ENCODE data around the gene GLRA1. TPM values are rescaled to one million over a fixed set of nuclear protein-coding genes. Genes with fewer than 3 reads are reported as not detected.

GLRA1 gene
- total and polyA plus RNA-seq, 2 experiments from 2014 or later, result not detected

DNA sequence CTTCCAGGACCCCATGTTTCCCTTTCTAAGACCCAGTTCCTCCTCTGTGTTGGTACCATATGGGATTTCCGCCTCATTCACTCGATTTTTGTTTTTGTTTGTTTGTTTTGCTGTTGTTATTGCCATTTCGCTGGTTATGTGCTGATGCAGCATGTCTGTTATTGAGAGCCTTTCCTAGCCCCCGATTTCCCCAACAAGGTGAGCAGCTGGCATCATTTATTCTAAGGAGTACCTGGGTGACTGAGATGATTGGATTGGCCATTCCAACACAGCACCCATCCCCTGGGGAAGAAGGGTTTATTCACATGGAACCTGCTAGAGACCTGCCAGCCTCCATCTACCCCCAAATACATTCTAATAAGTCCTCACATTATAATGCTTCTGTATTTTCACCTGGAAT lies 2.7 kb downstream of the GLRA1 start:
- TF ChIP-seq EZH2 (IDR thresholded peaks at IDR 0.05; ENCODE audit: insufficient read depth, poor library complexity, severe bottlenecking) (no peak), EZH2phosphoT487 (IDR thresholded peaks at IDR 0.05; ENCODE audit: insufficient read depth, low read depth) (no peak)
- no peaks in the 10 kb centered on the region; the same call in 1 of the 2 replicates for H3K27me3 ChIP-seq (replicated peaks; ENCODE audit: insufficient read depth)
- H3K36me3 ChIP-seq (ENCODE audit: low read depth), result no peaks in the 10 kb centered on the region
- H2AFZ ChIP-seq, result no peak overlapping the region
- DNase-seq, result no peak
- in situ Hi-C loops (cut with MboI), result no loop called here
- no peaks in the 10 kb centered on the region for H4K20me1 ChIP-seq (ENCODE audit: insufficient read depth)
- H3K9ac ChIP-seq, result no peak overlapping the region
- H3K27ac ChIP-seq, result no peak overlapping the region
- H3K79me2 ChIP-seq (ENCODE audit: insufficient read depth), result no peaks in the 10 kb centered on the region
- no peaks in the 10 kb centered on the region for H3K9me3 ChIP-seq (ENCODE audit: low read depth)
- H3F3A ChIP-seq (ENCODE audit: insufficient read depth), result no peaks in the 10 kb centered on the region
- H3K9me2 ChIP-seq (ENCODE audit: insufficient read depth), result no peaks in the 10 kb centered on the region
- H3K4me3 ChIP-seq, result no peak overlapping the region
- no peak overlapping the region for H3K4me2 ChIP-seq (ENCODE audit: unreplicated experiment)
- H3K4me1 ChIP-seq (ENCODE audit: insufficient read depth), result no peaks in the 10 kb centered on the region
- 8 to 9% methylated on average over 4 of the region's 4 CpGs for WGBS, 2 experiments (ENCODE audit: low coverage in 1 of 2, low lambda C conversion rate in 2 of 2, missing lambda C conversion rate in 2 of 2)

DNA sequence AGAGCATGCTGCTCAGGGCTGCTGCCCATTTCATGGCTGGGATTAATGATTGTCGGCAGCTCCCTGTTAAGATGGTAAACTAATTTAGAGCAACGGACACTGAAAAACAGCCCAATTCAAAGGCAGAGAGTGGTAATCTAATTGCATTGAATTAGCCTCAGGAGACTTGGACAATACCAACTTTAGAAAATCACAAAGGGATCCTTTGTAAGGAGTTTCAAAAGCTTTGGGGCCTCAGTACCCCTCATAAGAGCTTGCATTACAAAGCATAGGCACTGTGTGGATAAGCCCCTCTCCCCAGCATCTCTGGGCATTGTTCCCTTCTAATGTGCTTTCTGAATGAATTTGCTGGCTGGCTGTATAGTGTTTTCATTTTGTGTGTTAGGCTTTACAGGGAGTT lies 6.7 kb downstream of the GLRA1 start:
- H3K79me2 ChIP-seq (ENCODE audit: insufficient read depth), result no peaks in the 10 kb centered on the region
- H3F3A ChIP-seq (ENCODE audit: insufficient read depth), result no peaks in the 10 kb centered on the region
- no peaks in the 10 kb centered on the region for H3K36me3 ChIP-seq (ENCODE audit: low read depth)
- no peak overlapping the region for H3K4me3 ChIP-seq
- no peaks in the 10 kb centered on the region for H3K4me1 ChIP-seq (ENCODE audit: insufficient read depth)
- TF ChIP-seq EZH2phosphoT487 (IDR thresholded peaks at IDR 0.05; ENCODE audit: insufficient read depth, low read depth) (no peak), EZH2 (IDR thresholded peaks at IDR 0.05; ENCODE audit: insufficient read depth, poor library complexity, severe bottlenecking) (no peak)
- H4K20me1 ChIP-seq (ENCODE audit: insufficient read depth), result no peaks in the 10 kb centered on the region
- H3K27ac ChIP-seq, result no peak overlapping the region
- H3K27me3 ChIP-seq (replicated peaks; ENCODE audit: insufficient read depth), result no peaks in the 10 kb centered on the region
- DNase-seq, result no peak
- in situ Hi-C loops (cut with MboI), result no loop called here
- no peak overlapping the region for H3K9ac ChIP-seq
- no peaks in the 10 kb centered on the region for H3K9me3 ChIP-seq (ENCODE audit: low read depth)
- H3K4me2 ChIP-seq (ENCODE audit: unreplicated experiment), result no peak overlapping the region
- 39 to 51% methylated on average over 2 of the region's 2 CpGs for WGBS, 2 experiments (ENCODE audit: low coverage in 1 of 2, low lambda C conversion rate in 2 of 2, missing lambda C conversion rate in 2 of 2)
- no peak overlapping the region for H2AFZ ChIP-seq
- H3K9me2 ChIP-seq (ENCODE audit: insufficient read depth), result no peaks in the 10 kb centered on the region

DNA sequence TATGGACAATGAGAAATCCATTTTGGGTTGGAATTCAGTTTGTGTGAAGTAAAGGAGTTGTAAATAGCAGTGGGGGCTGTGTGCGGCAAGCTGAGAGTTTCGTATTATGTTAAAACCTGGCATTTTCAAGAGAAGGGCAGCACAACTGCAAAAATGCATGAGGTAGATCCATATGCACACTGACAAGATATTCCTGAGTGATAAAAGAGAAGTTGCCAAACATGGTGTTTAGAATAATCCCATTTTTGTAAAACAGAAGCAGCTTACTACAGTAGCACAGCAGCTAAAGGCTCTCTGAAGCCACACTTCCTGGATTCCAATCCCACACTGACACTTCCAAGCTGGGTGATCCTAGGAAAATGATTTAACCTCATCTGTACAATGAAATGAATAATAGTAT lies 11.2 kb downstream of the GLRA1 start:
- no peaks in the 10 kb centered on the region for H3K27me3 ChIP-seq (replicated peaks; ENCODE audit: insufficient read depth)
- no peaks in the 10 kb centered on the region for H3K36me3 ChIP-seq (ENCODE audit: low read depth)
- H3F3A ChIP-seq (ENCODE audit: insufficient read depth), result no peaks in the 10 kb centered on the region
- H2AFZ ChIP-seq, result no peak overlapping the region
- no peaks in the 10 kb centered on the region for H3K9me2 ChIP-seq (ENCODE audit: insufficient read depth)
- H3K27ac ChIP-seq, result no peak overlapping the region
- TF ChIP-seq EZH2 (IDR thresholded peaks at IDR 0.05; ENCODE audit: insufficient read depth, poor library complexity, severe bottlenecking) (no peak), EZH2phosphoT487 (IDR thresholded peaks at IDR 0.05; ENCODE audit: insufficient read depth, low read depth) (no peak)
- no peak overlapping the region for H3K4me3 ChIP-seq
- H3K9ac ChIP-seq, result no peak overlapping the region
- H4K20me1 ChIP-seq (ENCODE audit: insufficient read depth), result no peaks in the 10 kb centered on the region
- H3K4me2 ChIP-seq (ENCODE audit: unreplicated experiment), result no peak overlapping the region
- no peaks in the 10 kb centered on the region for H3K4me1 ChIP-seq (ENCODE audit: insufficient read depth)
- in situ Hi-C loops (cut with MboI), result no loop called here
- no peaks in the 10 kb centered on the region for H3K79me2 ChIP-seq (ENCODE audit: insufficient read depth)
- 80 to 81% methylated on average over 2 of the region's 2 CpGs for WGBS, 2 experiments (ENCODE audit: low coverage in 1 of 2, low lambda C conversion rate in 2 of 2, missing lambda C conversion rate in 2 of 2)
- H3K9me3 ChIP-seq (ENCODE audit: low read depth), result no peaks in the 10 kb centered on the region
- no peak for DNase-seq

DNA sequence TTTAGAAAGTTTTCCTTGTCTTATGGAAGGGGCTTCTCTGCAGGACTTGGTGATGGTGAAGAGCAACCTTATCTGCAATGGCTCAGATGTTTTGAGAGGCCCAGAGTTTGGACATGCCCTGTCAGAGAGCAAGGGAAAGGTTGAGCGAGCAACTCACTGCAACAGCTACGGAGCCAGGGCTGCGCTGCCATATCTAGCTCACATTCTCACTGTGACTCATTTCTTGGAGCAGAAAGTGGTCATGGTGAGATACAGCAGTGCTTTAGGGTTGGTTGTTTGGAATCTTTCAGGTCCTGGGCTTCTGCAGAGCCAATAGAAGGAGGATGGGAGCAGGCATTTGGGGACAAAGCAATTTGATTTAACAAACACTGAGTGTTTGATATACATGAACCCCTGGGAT lies 12.3 kb downstream of the GLRA1 start:
- H3K9me2 ChIP-seq (ENCODE audit: insufficient read depth), result no peaks in the 10 kb centered on the region
- DNase-seq, result no peak
- H3K36me3 ChIP-seq (ENCODE audit: low read depth), result no peaks in the 10 kb centered on the region
- no peaks in the 10 kb centered on the region for H3K4me1 ChIP-seq (ENCODE audit: insufficient read depth)
- no peaks in the 10 kb centered on the region for H3K79me2 ChIP-seq (ENCODE audit: insufficient read depth)
- in situ Hi-C loops (cut with MboI), result no loop called here
- H3K27me3 ChIP-seq (replicated peaks; ENCODE audit: insufficient read depth), result no peaks in the 10 kb centered on the region
- TF ChIP-seq EZH2phosphoT487 (IDR thresholded peaks at IDR 0.05; ENCODE audit: insufficient read depth, low read depth) (no peak), EZH2 (IDR thresholded peaks at IDR 0.05; ENCODE audit: insufficient read depth, poor library complexity, severe bottlenecking) (no peak)
- H4K20me1 ChIP-seq (ENCODE audit: insufficient read depth), result no peaks in the 10 kb centered on the region
- H3K9ac ChIP-seq, result no peak overlapping the region
- H3F3A ChIP-seq (ENCODE audit: insufficient read depth), result no peaks in the 10 kb centered on the region
- H3K4me3 ChIP-seq, result no peak overlapping the region
- H3K4me2 ChIP-seq (ENCODE audit: unreplicated experiment), result no peak overlapping the region
- no peak overlapping the region for H2AFZ ChIP-seq
- no peaks in the 10 kb centered on the region for H3K9me3 ChIP-seq (ENCODE audit: low read depth)
- no peak overlapping the region for H3K27ac ChIP-seq
- WGBS, 2 experiments (ENCODE audit: low coverage in 1 of 2, low lambda C conversion rate in 2 of 2, missing lambda C conversion rate in 2 of 2), result 22 to 37% methylated on average over 3 of the region's 3 CpGs

DNA sequence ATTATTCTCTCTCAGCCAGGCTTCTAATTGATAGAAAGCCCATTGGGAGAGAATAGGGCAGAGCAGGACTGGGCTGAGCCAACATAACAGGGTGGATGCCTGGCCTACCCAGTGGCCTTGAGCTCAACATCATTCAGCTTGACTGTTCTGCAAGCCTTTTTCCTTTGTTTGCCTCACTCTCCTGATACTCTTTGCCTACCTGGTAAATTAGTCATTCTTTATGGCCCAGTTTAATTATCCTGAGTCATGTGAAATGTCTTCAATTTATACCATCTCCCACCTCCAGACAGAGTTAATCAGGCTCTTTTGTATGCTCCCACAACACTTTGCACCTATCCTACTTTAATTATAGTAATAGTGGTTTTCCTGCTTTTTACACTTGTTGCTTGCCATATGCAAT lies 13.6 kb downstream of the GLRA1 start:
- Histone ChIP-seq H3F3A (ENCODE audit: insufficient read depth) (no peaks in the 10 kb centered on the region), H4K20me1 (ENCODE audit: insufficient read depth) (no peaks in the 10 kb centered on the region), H3K36me3 (ENCODE audit: low read depth) (no peaks in the 10 kb centered on the region), H2AFZ (no peak overlapping the region), H3K79me2 (ENCODE audit: insufficient read depth) (no peaks in the 10 kb centered on the region), H3K9ac (no peak overlapping the region), H3K9me3 (ENCODE audit: low read depth) (no peaks in the 10 kb centered on the region), H3K9me2 (ENCODE audit: insufficient read depth) (no peaks in the 10 kb centered on the region), H3K4me1 (ENCODE audit: insufficient read depth) (no peaks in the 10 kb centered on the region), H3K4me2 (ENCODE audit: unreplicated experiment) (no peak overlapping the region), H3K27me3 (replicated peaks; ENCODE audit: insufficient read depth) (no peaks in the 10 kb centered on the region), H3K27ac (no peak overlapping the region), H3K4me3 (no peak overlapping the region)
- in situ Hi-C loops (cut with MboI), result no loop called here
- TF ChIP-seq EZH2phosphoT487 (IDR thresholded peaks at IDR 0.05; ENCODE audit: insufficient read depth, low read depth), result no peak
- no peak for TF ChIP-seq EZH2 (IDR thresholded peaks at IDR 0.05; ENCODE audit: insufficient read depth, poor library complexity, severe bottlenecking)
- DNase-seq, result no peak

Measured in GM23248 (cell line).